ENCODE results near the gene TFB2M.
"Not testable (repeated sequence)": the region's sequence is repeated elsewhere in the genome, so short reads cannot be mapped to it uniquely, and the experiment has no call there.

Gene TFB2M, protein sequence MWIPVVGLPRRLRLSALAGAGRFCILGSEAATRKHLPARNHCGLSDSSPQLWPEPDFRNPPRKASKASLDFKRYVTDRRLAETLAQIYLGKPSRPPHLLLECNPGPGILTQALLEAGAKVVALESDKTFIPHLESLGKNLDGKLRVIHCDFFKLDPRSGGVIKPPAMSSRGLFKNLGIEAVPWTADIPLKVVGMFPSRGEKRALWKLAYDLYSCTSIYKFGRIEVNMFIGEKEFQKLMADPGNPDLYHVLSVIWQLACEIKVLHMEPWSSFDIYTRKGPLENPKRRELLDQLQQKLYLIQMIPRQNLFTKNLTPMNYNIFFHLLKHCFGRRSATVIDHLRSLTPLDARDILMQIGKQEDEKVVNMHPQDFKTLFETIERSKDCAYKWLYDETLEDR

GRCh38 chr1:246566128-246566812 is at the start of gene TFB2M, which contains the start of gene CNST:
TSS of gene TFB2M (minus strand) at chr1:246566261. CDS start at chr1:246566138, 123 bp downstream.
TSS of gene CNST (plus strand) at chr1:246566456. CDS start at chr1:246591563, 25,107 bp downstream.
- peak; percentile 98 for DNase-seq (ENCODE audit: low spot score)

GRCh38 chr1:246613096-246613758 is 47.2 kb upstream of the TFB2M start:
- DNase-seq (ENCODE audit: low spot score), result no peak

DNA sequence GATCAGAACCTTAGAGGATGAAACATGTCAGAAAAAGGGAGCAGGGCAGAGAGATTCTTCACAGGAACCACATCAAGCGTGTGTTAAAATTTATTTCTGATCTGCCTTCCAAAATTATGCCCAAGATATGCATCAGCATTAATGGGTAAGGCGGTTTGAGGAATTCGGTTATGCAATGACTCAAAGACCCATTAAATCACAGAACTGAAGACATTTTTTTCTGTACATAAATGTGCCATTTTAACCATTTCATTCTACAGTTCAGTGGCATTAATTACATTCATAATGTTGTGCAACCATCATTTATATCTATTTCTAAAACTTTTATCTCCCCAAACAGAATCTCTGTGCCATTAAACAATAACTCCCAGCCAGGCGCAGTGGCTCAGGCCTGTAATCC is 43.6 kb upstream of the TFB2M start:
- no peak for DNase-seq (ENCODE audit: low spot score)

DNA sequence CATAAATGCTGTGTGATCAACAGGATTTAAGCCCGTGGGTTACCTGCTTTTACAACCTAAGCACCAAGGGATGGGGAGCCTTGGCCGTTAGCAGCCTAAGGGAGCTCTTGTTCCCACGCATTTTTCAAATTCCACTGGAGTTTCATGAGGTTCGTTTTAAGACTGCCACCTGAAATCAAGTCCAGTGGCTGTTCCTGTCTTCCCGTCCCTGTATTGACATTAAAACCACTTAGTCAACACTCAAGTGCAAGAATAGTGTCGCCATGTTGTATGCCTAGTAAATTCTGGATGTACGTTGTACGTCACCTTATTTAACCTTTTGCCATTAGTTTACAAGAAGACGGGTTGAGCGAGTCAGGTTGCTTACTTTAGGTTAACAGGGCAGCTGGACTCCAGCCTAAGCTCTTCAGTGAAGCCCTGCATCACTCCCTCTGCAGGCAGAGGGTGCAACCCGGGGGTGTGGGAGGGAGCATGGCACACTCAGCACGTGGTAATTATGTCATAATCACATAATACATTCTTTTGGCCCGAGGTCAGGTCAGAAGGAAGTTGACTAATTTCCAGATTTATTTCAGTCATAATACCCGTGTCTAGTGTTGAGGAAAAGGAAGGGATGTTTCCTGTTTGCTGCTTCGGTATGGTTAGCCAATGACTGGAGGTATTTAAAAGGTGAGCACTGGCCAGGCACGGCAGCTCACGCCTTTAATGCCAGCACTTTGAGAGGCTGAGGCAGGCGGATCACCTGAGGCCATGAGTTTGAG is 42.7 kb upstream of the TFB2M start:
- DNase-seq (ENCODE audit: low spot score), result peak; percentile 65

DNA sequence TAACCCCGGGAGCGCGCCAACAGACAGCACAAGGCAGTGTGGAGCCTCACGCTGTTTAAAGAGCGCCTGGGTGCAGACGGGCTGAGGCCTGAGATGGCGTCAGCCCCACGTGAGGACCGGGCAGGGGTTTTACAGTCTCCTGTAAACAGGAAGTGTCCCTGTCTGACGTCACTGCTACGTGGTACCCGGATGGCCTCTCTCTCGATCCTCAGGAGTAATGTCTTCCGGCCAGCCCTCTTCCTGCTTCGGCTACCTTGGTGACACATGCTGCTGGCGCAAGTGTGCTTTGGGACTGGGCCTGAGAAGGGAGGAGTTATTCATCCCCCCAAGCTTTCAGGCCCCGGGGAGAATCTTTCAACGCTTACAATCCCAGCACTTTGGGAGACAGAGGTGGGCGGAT is 41.4 kb upstream of the TFB2M start:
- DNase-seq (ENCODE audit: low spot score), result no peak

DNA sequence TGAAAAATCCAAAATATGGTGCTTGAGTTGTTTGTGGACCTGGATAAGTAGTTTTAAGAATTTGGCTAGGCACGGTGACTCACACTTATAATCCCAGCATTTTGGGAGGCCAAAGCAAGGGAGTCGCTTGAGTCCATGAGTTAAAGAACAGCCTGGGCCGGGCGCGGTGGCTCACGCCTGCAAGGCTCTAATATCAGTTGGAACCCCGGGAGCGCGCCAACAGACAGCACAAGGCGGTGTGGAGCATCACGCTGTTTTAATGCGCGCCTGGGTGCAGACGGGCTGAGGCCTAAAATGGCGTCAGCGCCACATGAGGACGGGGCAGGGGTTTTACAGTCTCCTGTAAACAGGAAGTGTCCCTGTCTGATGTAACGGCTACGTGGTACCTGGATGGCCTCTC is 39.2 kb upstream of the TFB2M start:
- DNase-seq (ENCODE audit: low spot score), result not testable (repeated sequence)

DNA sequence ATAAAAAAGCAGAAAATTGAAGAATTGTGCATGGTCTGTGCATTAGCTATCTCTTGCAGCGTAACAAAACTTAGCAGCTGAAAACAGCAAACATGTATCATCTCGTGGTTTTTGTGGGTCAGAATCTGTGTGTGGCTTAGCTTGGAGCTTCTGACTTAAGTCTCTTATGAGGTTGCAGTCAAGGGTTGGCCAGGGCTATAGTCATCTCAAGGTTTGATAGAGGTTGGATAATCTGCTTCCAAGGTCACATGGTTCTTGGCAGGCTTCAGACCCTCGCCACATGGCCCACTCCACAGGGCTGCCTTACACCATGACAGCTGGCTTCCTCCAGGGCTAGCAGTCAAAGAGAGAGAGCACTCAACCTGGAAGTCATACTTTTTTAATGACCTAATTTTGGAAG is 36.1 kb upstream of the TFB2M start:
- no peak for DNase-seq (ENCODE audit: low spot score)

GRCh38 chr1:246600579-246600978 is 34.5 kb upstream of the TFB2M start:
- DNase-seq (ENCODE audit: low spot score), result no peak

DNA sequence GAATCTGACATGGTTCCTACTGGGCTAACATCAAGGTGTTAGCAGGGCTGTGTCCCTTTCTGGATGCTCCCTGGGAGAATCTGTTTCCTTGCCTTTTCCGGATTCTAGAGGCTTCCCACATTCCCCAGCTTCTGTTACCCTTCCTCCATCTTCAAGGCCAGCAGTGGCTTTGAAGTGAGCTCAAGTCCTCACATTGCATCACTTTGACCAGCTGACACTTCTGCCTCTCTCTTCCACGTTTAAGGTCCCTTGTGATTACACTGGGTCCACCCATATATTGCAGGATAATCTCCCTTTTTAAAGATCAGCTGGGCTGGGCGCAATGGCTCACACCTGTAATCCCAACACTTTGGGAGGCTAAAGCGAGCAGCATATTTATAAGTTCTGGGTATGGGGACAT is 33.3 kb upstream of the TFB2M start:
- DNase-seq (ENCODE audit: low spot score), result no peak

DNA sequence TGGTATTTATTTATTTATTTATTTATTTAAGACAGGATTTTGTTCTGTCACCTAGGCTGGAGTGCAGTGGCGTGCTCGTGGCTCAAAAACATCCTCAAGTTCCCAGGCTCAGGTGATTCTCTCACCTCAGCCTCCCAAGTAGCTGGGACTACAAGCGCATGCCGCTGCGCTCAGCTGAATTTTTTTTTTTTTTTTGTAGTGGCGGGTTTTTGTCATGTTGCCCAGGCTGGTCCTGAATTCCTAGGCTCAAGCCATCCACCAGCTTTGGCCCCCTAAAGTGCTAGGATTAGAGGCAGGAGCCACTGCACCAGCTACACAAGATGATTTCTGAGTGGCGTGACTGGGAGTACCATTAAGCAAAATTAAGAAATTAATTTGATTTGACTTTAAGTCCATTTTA is 31.9 kb upstream of the TFB2M start:
- DNase-seq (ENCODE audit: low spot score), result no peak

GRCh38 chr1:246597340-246597739 is 31.3 kb upstream of the TFB2M start:
- peak; percentile 11 for DNase-seq (ENCODE audit: low spot score)

DNA sequence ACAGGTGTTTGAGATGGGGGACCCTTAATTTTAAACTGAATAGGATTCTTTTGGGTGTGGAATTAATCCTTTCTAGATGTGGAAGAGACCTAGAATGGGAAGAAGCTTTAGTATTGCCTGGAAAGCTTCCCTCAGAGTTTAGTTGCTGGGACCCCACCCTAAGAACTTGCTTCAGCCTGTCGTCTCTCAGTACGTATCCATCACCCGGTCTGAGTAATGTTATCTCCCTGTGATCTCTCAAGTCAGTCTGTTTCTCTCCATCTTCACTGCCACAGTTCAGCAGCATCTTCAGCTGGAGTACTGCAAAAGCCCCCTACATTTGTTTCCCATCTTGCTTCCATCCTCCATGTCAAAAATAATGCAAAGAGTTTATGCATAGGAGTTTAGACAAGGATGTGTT is 29.1 kb upstream of the TFB2M start:
- no peak for DNase-seq (ENCODE audit: low spot score)

GRCh38 chr1:246592695-246593094 is 26.6 kb upstream of the TFB2M start:
- no peak for DNase-seq (ENCODE audit: low spot score)

GRCh38 chr1:246591958-246592357 is 25.9 kb upstream of the TFB2M start:
- no peak for DNase-seq (ENCODE audit: low spot score)

DNA sequence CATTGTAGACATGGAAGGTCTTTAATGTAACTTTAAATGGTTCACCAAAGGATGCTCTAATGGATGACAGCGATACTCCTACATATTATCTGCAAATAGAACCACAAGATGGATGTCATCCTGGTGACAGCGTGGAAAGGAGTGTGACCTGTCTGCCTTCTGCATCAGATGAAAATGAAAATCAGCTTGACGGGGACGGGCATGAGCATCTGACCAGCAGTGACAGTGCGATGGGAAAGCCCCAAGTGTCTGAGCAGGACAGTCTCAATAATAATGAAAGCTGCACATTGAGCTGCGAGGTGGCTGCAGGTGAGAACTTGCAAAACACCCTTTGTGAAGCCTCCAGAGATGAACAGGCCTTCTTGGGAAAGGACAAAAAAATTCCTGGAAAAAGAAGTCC is 25.4 kb upstream of the TFB2M start:
- DNase-seq (ENCODE audit: low spot score), result no peak

DNA sequence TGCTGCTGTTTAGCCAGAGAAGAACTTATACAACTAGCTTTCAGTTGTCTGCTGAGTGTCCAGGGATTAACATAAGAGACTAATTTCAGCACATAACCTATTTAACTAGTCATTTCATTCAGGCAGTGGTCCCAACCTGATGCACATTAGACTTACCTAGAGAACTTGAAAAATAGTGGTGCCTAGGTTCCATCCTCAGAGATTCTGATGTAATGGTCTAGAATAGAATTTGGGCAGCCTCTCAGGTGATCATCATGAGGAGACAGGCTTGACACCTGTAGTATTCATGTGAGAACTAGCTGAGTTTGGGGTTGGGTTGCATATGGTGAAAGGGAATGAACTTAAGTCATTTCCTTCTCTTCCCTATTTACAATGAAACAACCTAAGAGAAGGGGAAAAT is 25.0 kb upstream of the TFB2M start:
- no peak for DNase-seq (ENCODE audit: low spot score)

- DNase-seq (ENCODE audit: low spot score), result not testable (repeated sequence)
These were observed 23.9 kb upstream of the TFB2M start for GRCh38 chr1:246589919-246590318.

- DNase-seq (ENCODE audit: low spot score), result no peak
These were observed 22.2 kb upstream of the TFB2M start for GRCh38 chr1:246588159-246588721.

- DNase-seq (ENCODE audit: low spot score), result no peak
These were observed 21.5 kb upstream of the TFB2M start for GRCh38 chr1:246587606-246588005.

DNA sequence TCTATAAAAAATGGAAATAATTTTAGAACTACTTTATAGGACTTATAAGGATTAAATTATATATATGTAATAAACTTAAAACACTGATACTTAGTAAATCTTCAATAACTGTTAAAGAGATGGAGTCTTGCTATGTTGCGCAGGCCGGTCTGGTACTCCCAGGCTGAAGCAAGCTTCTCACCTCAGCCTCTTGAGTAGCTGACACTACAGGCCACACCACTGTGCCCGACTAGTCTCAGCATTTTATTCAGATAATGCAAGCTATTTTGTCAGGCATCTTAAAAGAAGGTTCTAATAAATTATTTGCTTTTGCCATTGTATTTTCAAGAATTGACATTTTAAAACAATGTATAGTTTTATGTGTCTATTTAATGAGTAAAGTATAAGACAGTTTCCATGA is 21.0 kb upstream of the TFB2M start:
- no peak for DNase-seq (ENCODE audit: low spot score)

GRCh38 chr1:246583448-246584185 is 17.6 kb upstream of the TFB2M start:
- DNase-seq (ENCODE audit: low spot score), result peak; percentile 34

Data from LoVo (cell line).